NCI-H2196 treated with DMSO at 0.1 percent for 48 hours (cell line): Measurements from ENCODE around the gene ENDOG.
"Not testable (repeated sequence)": the region's sequence is repeated elsewhere in the genome, so short reads cannot be mapped to it uniquely, and the experiment has no call there.

Experiments used
- DNase-seq: peaks from one replicate; lab custom pipeline; 2025; ENCODE audit not compliant: unreplicated experiment; lab: John Stamatoyannopoulos, UW

ENDOG gene

GRCh38 chr9:128818099-128818838 lies at the start of gene ENDOG:
Gene ENDOG, plus strand, starts transcription at chr9:128818500. Its CDS starts 185 bp downstream, at chr9:128818685.
- peak; percentile 95 for DNase-seq

- DNase-seq = no peak
Measured at GRCh38 chr9:128768606-128769005, 49.7 kb upstream of the ENDOG start.

GRCh38 chr9:128770286-128771030 lies 47.8 kb upstream of the ENDOG start:
- no peak for DNase-seq

- no peak for DNase-seq
Measured at GRCh38 chr9:128771094-128771721, 47.1 kb upstream of the ENDOG start.

GRCh38 chr9:128771745-128772519 lies 46.4 kb upstream of the ENDOG start, which contains the start of gene ZER1:
Gene ZER1, minus strand, starts transcription at chr9:128771927. Its CDS starts 16,362 bp downstream, at chr9:128755565.
- peak; percentile 81 for DNase-seq

GRCh38 chr9:128773049-128773448 lies 45.3 kb upstream of the ENDOG start:
- no peak for DNase-seq

GRCh38 chr9:128774804-128775203 lies 43.5 kb upstream of the ENDOG start:
- no peak for DNase-seq

- DNase-seq = not testable (repeated sequence)
Measured at GRCh38 chr9:128780093-128780492, 38.2 kb upstream of the ENDOG start.

- no peak for DNase-seq
Measured at GRCh38 chr9:128781187-128782070, 36.9 kb upstream of the ENDOG start.

GRCh38 chr9:128782669-128783068 lies 35.6 kb upstream of the ENDOG start:
- DNase-seq = no peak

GRCh38 chr9:128785427-128785826 lies 32.9 kb upstream of the ENDOG start:
- DNase-seq = no peak

GRCh38 chr9:128786681-128787601 lies 31.4 kb upstream of the ENDOG start, which contains the start of gene TBC1D13:
Gene TBC1D13, plus strand, starts transcription at chr9:128787253. Its CDS starts 101 bp downstream, at chr9:128787354.
- DNase-seq = peak; percentile 76

- DNase-seq = no peak
Measured at GRCh38 chr9:128787659-128788058, 30.6 kb upstream of the ENDOG start.

- DNase-seq = no peak
Measured at GRCh38 chr9:128788445-128788844, 29.9 kb upstream of the ENDOG start.

- DNase-seq = no peak
Measured at GRCh38 chr9:128790536-128790935, 27.8 kb upstream of the ENDOG start.

- DNase-seq = no peak
Measured at GRCh38 chr9:128792134-128792533, 26.2 kb upstream of the ENDOG start.

GRCh38 chr9:128792978-128793686 lies 25.2 kb upstream of the ENDOG start:
- no peak for DNase-seq

GRCh38 chr9:128794961-128795360 lies 23.3 kb upstream of the ENDOG start:
- not testable (repeated sequence) for DNase-seq
